Loucy (cell line): ENCODE results near the gene ERICH4.

Experiments used
- H2AFZ ChIP-seq: fragments of 200-600 bp; sonication (generic); 2 replicates; pipeline ENCODE4 v1.6.0; 2016; ENCODE audit warnings: antibody characterized with exemption, mild to moderate bottlenecking, low read length, moderate library complexity
- H3F3A ChIP-seq: fragments of 200-600 bp; 2 replicates; pipeline ENCODE4 v1.6.0; 2016; ENCODE audit warnings: antibody characterized with exemption, low read depth, mild to moderate bottlenecking
- H3K27me3 ChIP-seq: fragments of 200-600 bp; sonication (generic); 2 replicates; pipeline ENCODE4 v1.6.1; 2014; ENCODE audit warnings: low read length, mild to moderate bottlenecking; ENCODE audit not compliant: insufficient read depth, poor library complexity, severe bottlenecking
- H3K36me3 ChIP-seq: fragments of 200-600 bp; sonication (generic); 2 replicates; pipeline ENCODE4 v1.6.1; 2016; ENCODE audit warnings: low read length; ENCODE audit not compliant: insufficient read depth
- H3K4me1 ChIP-seq: fragments of 200-600 bp; sonication (generic); 2 replicates; pipeline ENCODE4 v1.5.1; 2014; ENCODE audit warnings: low read length, mild to moderate bottlenecking; ENCODE audit not compliant: insufficient read depth, poor library complexity, severe bottlenecking
- H3K4me2 ChIP-seq: fragments of 200-600 bp; sonication (generic); 2 replicates; pipeline ENCODE4 v1.6.0; 2014; ENCODE audit warnings: antibody characterized with exemption, low read length, low read depth, mild to moderate bottlenecking; ENCODE audit not compliant: poor library complexity, severe bottlenecking
- H3K4me3 ChIP-seq: fragments of 200-600 bp; sonication (generic); 2 replicates; pipeline ENCODE4 v1.5.1; 2014; ENCODE audit warnings: low read length, mild to moderate bottlenecking, mixed read lengths; ENCODE audit not compliant: poor library complexity, severe bottlenecking
- H3K79me2 ChIP-seq: fragments of 200-600 bp; sonication (generic); 2 replicates; pipeline ENCODE4 v1.6.1; 2014; ENCODE audit warnings: low read length; ENCODE audit not compliant: insufficient read depth
- H3K9ac ChIP-seq: fragments of 200-600 bp; sonication (generic); 2 replicates; pipeline ENCODE4 v1.6.0; 2014; ENCODE audit warnings: mild to moderate bottlenecking, low read depth, low read length, moderate library complexity; ENCODE audit not compliant: poor library complexity, severe bottlenecking
- H3K9me2 ChIP-seq: fragments of 200-600 bp; sonication (generic); replicated peaks from 2 replicates; pipeline ENCODE4 v1.6.1; 2016; ENCODE audit warnings: low read depth, low read length, mixed read lengths
- H3K9me3 ChIP-seq: fragments of 200-600 bp; sonication (generic); 2 replicates; pipeline ENCODE4 v1.6.1; 2014; ENCODE audit warnings: mild to moderate bottlenecking, antibody characterized with exemption, low read length, low read depth; ENCODE audit not compliant: insufficient read depth
- H4K20me1 ChIP-seq: fragments of 200-600 bp; sonication (generic); 2 replicates; pipeline ENCODE4 v1.6.0; 2014; ENCODE audit warnings: antibody characterized with exemption, low read length, mild to moderate bottlenecking; ENCODE audit not compliant: insufficient read depth, poor library complexity, severe bottlenecking
- EZH2phosphoT487 ChIP-seq: fragments of 200-600 bp; IDR thresholded peaks from 2 replicates; pipeline ENCODE4 v1.6.1; 2018; ENCODE audit warnings: antibody characterized with exemption, mild to moderate bottlenecking, moderate library complexity, borderline replicate concordance
- TF ChIP-seq, protein P1 (sequence below): fragments of 200-600 bp; sonication (generic); conservative IDR thresholded peaks from 2 replicates; pipeline ENCODE4 v1.5.1; 2014; ENCODE audit warnings: mild to moderate bottlenecking, antibody characterized with exemption, low read length

Gene ERICH4

DNA sequence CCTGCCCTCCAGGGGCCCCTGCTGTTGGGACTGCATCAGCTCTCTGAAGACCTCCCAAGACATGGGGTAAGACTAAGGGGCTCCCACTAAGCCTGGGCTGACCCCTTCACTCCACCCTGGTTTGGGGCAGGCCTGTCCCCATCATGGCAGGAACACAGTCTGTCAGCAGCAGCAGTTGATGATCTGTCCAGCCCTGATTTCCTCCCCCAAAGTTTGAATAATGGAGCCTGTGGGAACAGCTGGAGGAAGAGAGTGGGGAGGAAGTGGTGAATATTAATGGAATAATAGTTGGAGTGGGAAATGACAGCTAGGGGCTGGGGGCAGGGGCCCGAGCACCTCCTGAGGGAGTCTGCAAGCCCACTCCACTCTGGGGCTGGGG is 14.5 kb upstream of the ERICH4 start:
- Histone ChIP-seq H3K4me2 (peak overlapping the region; percentile 79), H3K4me1 (peaks cover 18% of the 10 kb centered on the region), H3K4me3 (peak overlapping the region; percentile 70), H3K36me3 (peaks cover 18% of the 10 kb centered on the region; the same call in 1 of the 2 replicates), H4K20me1 (no peaks in the 10 kb centered on the region), H2AFZ (no peak overlapping the region), H3K9me3 (no peaks in the 10 kb centered on the region), H3K27me3 (no peaks in the 10 kb centered on the region), H3K79me2 (no peaks in the 10 kb centered on the region), H3K9ac (peak overlapping the region; percentile 77), H3K9me2 (no peaks in the 10 kb centered on the region), H3F3A (no peaks in the 10 kb centered on the region)
- no peak for TF ChIP-seq EZH2phosphoT487
- TF ChIP-seq, protein P1, sequence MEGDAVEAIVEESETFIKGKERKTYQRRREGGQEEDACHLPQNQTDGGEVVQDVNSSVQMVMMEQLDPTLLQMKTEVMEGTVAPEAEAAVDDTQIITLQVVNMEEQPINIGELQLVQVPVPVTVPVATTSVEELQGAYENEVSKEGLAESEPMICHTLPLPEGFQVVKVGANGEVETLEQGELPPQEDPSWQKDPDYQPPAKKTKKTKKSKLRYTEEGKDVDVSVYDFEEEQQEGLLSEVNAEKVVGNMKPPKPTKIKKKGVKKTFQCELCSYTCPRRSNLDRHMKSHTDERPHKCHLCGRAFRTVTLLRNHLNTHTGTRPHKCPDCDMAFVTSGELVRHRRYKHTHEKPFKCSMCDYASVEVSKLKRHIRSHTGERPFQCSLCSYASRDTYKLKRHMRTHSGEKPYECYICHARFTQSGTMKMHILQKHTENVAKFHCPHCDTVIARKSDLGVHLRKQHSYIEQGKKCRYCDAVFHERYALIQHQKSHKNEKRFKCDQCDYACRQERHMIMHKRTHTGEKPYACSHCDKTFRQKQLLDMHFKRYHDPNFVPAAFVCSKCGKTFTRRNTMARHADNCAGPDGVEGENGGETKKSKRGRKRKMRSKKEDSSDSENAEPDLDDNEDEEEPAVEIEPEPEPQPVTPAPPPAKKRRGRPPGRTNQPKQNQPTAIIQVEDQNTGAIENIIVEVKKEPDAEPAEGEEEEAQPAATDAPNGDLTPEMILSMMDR, result no peak

DNA sequence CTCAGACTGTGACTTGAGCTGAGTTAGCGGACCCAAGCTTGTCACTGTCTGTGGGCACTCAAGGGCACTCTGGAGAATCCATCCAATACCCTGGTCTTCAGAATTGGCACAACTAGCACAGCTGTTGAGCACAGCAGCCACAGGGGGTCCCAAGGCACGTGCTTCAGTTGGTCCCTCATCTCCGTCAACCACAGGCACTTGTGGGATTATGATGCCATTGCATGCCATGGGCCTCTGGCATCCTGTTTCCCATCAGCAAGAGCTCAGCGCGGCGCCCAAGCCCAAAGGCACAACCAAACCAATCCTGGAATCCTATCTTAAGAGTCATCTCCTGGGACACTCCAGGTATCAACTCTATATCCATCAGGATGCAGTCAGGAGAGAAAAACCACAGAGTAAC is 12.0 kb upstream of the ERICH4 start:
- no peak overlapping the region for H3K4me3 ChIP-seq
- H3K9ac ChIP-seq, result no peak overlapping the region
- no peaks in the 10 kb centered on the region for H3K9me3 ChIP-seq
- peaks cover 12% of the 10 kb centered on the region; the same call in 1 of the 2 replicates for H3K36me3 ChIP-seq
- no peaks in the 10 kb centered on the region for H3K79me2 ChIP-seq
- no peak overlapping the region for H3K4me2 ChIP-seq
- TF ChIP-seq, protein P1, result no peak
- TF ChIP-seq EZH2phosphoT487, result no peak
- H3F3A ChIP-seq, result no peaks in the 10 kb centered on the region
- no peaks in the 10 kb centered on the region for H3K9me2 ChIP-seq
- H4K20me1 ChIP-seq, result no peaks in the 10 kb centered on the region
- no peak overlapping the region for H2AFZ ChIP-seq
- no peaks in the 10 kb centered on the region for H3K27me3 ChIP-seq
- peaks cover 18% of the 10 kb centered on the region for H3K4me1 ChIP-seq

DNA sequence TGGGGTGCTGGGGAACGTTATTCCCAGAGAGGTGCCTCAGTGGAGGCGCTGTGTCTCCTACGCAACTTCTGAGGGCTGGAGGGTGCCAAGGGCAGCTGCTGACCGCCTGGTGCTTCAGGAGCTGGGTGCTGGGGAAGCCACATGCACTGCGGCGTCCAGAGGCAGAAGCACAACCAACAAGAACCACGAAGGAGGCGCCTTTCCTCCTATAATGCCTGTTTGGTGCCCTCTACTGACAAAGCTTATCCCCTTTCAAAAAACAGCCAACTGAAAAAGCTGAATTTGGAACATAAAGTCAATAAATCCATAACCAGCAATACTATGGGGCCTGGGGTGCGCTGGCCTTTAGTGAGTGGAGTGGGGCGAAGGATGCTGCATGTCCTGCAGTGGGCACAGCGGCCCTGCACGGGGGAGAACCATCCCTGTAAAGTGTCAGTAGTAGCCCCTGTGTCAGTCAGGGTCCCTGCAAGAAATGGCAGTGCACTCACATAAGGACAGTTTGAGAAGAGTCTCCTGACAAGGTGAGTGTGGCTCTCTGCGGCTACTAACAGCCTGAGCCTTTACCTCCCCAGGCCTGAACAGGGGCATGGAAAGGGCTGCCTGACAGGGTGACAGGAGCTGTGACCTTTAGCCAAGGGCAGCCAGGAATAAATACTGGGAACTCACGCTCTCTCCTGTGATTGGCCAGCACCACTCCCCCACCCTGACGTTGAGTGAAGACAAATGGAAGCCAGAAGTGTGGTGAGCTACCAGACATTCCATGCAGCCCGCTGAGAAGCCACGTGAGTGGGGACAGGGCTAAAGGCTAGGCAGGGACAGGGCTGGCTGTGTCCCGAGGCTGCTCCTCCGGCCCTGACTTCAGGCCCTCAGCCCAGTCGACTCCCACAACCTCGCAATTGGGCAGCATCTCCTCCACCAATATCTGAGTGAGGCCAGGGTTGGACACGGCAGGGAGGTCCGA is 11.2 kb upstream of the ERICH4 start:
- H3K9me3 ChIP-seq, result no peaks in the 10 kb centered on the region
- no peaks in the 10 kb centered on the region for H3K79me2 ChIP-seq
- peaks cover 18% of the 10 kb centered on the region for H3K4me1 ChIP-seq
- no peaks in the 10 kb centered on the region for H4K20me1 ChIP-seq
- H3K9ac ChIP-seq, result no peak overlapping the region
- no peaks in the 10 kb centered on the region for H3K9me2 ChIP-seq
- TF ChIP-seq, protein P1, result peak; percentile 52
- no peak for TF ChIP-seq EZH2phosphoT487
- no peak overlapping the region for H3K4me2 ChIP-seq
- H3K27me3 ChIP-seq, result no peaks in the 10 kb centered on the region
- H3K36me3 ChIP-seq, result peaks cover 12% of the 10 kb centered on the region; the same call in 1 of the 2 replicates
- H2AFZ ChIP-seq, result no peak overlapping the region
- H3F3A ChIP-seq, result no peaks in the 10 kb centered on the region
- H3K4me3 ChIP-seq, result no peak overlapping the region
